Stimulated activated CD4-positive, alpha-beta T cell treated with anti-CD3 and anti-CD28 coated beads, Interleukin-2, amount 100 ng/mL, for 48 hours (primary cell): Measurements from ENCODE around the gene GRAMD2B.

ENCODE experiments used
- DNase-seq, 2 donors: peaks; one replicate each; pipeline ENCODE4 v3.0.0-alpha.2; 2020

The GRAMD2B gene

GRCh38 chr5:126481243-126481642 is 58.0 kb downstream of the GRAMD2B start:
- no peak for DNase-seq

GRCh38 chr5:126482591-126482990 is 59.4 kb downstream of the GRAMD2B start:
- no peak for DNase-seq

GRCh38 chr5:126483156-126483555 is 59.9 kb downstream of the GRAMD2B start:
- no peak for DNase-seq

GRCh38 chr5:126484253-126484652 is 61.0 kb downstream of the GRAMD2B start:
- DNase-seq: no peak

GRCh38 chr5:126486332-126486731 is 63.1 kb downstream of the GRAMD2B start:
- DNase-seq: no peak

- no peak for DNase-seq
These were observed 64.4 kb downstream of the GRAMD2B start for GRCh38 chr5:126487596-126487995.

GRCh38 chr5:126488443-126489065 is 65.3 kb downstream of the GRAMD2B start:
- no peak for DNase-seq

- DNase-seq: no peak
These were observed 67.1 kb downstream of the GRAMD2B start for GRCh38 chr5:126490167-126490940.

GRCh38 chr5:126492939-126493338 is 69.7 kb downstream of the GRAMD2B start:
- no peak for DNase-seq

GRCh38 chr5:126494393-126494792 is 71.2 kb downstream of the GRAMD2B start:
- DNase-seq: no peak

GRCh38 chr5:126497506-126497905 is 74.3 kb downstream of the GRAMD2B start:
- no peak for DNase-seq

GRCh38 chr5:126499278-126499677 is 76.1 kb downstream of the GRAMD2B start:
- no peak for DNase-seq

GRCh38 chr5:126499853-126500342 is 76.7 kb downstream of the GRAMD2B start:
- no peak for DNase-seq

- DNase-seq: no peak
These were observed 78.2 kb downstream of the GRAMD2B start for GRCh38 chr5:126501448-126501847.

GRCh38 chr5:126503602-126504104 is 80.4 kb downstream of the GRAMD2B start:
- no peak for DNase-seq

- DNase-seq: no peak
These were observed 82.9 kb downstream of the GRAMD2B start for GRCh38 chr5:126506079-126506478.

GRCh38 chr5:126508251-126508961 is 85.2 kb downstream of the GRAMD2B start:
- DNase-seq: no peak

GRCh38 chr5:126508962-126509279 is 85.7 kb downstream of the GRAMD2B start:
- no peak for DNase-seq

- no peak for DNase-seq
These were observed 86.1 kb downstream of the GRAMD2B start for GRCh38 chr5:126509339-126509738.

- DNase-seq: no peak
These were observed 88.8 kb downstream of the GRAMD2B start for GRCh38 chr5:126511961-126512360.

GRCh38 chr5:126512451-126512850 is 89.2 kb downstream of the GRAMD2B start:
- no peak for DNase-seq

GRCh38 chr5:126513302-126513701 is 90.1 kb downstream of the GRAMD2B start:
- DNase-seq: no peak

GRCh38 chr5:126513703-126514102 is 90.5 kb downstream of the GRAMD2B start:
- no peak for DNase-seq

- no peak for DNase-seq
These were observed 90.9 kb downstream of the GRAMD2B start for GRCh38 chr5:126514131-126514557.
